HEK293 (cell line): ENCODE measurements around the gene TAF6L.
A peak's percentile ranks its signal among the peaks of the same experiment; 100 is the strongest.

Source experiments
- CTCF ChIA-PET: fragments of 350-600 bp; formaldehyde crosslinking; extraction: SDS; loops from one replicate; lab custom pipeline; 2021; ENCODE audit warnings: antibody characterized with exemption; lab: Yijun Ruan, JAX
- POLR2A ChIA-PET: fragments of 300-600 bp; formaldehyde crosslinking; extraction: SDS; loops from one replicate; lab custom pipeline; 2020; ENCODE audit warnings: antibody characterized with exemption, inconsistent platforms; lab: Yijun Ruan, JAX
- H3K27ac ChIP-seq: fragments of 200-500 bp; sonication (Bioruptor generic); 2 replicates; pipeline ENCODE4 v1.5.1; 2014; ENCODE audit warnings: low read depth, low read length, control low read depth, inconsistent platforms; ENCODE audit errors: extremely low read depth
- H3K36me3 ChIP-seq, 2 experiments: fragments of 200-500 bp in 1 of 2; sonication (Bioruptor generic) in 1 of 2; 1 replicate in 1 of 2; 2 replicates in 1 of 2; pipeline ENCODE4 v1.5.1; 2014 to 2017; ENCODE audit warnings: inconsistent platforms in 2 of 2, low read length in 2 of 2; ENCODE audit not compliant: control insufficient read depth in 2 of 2, insufficient read depth in 1 of 2
- H3K4me1 ChIP-seq: fragments of 200-500 bp; sonication (Bioruptor generic); 2 replicates; pipeline ENCODE4 v1.5.1; 2014; ENCODE audit warnings: mild to moderate bottlenecking, low read length, inconsistent platforms; ENCODE audit not compliant: control insufficient read depth, insufficient read depth
- H3K4me3 ChIP-seq: 2 replicates; pipeline ENCODE4 v1.5.1; 2011; ENCODE audit warnings: low read depth, mild to moderate bottlenecking, control low read depth, low read length, moderate library complexity
- H3K9me3 ChIP-seq: fragments of 200-500 bp; sonication (Bioruptor generic); 2 replicates; pipeline ENCODE4 v1.5.1; 2014; ENCODE audit warnings: low read depth, low read length, inconsistent platforms; ENCODE audit not compliant: control insufficient read depth, insufficient read depth
- BCL11B ChIP-seq: fragments of 450-650 bp; formaldehyde crosslinking; IDR thresholded peaks from 2 replicates; pipeline ENCODE4 v1.5.1; 2016; ENCODE audit warnings: low read depth, missing biosample characterization, missing genetic modification characterization
- HOXD13 ChIP-seq: sonication (generic); formaldehyde crosslinking; IDR thresholded peaks from 2 replicates; pipeline ENCODE4 v1.8.0; 2022; ENCODE audit warnings: missing genetic modification reagents, borderline replicate concordance
- PATZ1 ChIP-seq: fragments of 450-650 bp; formaldehyde crosslinking; IDR thresholded peaks from 2 replicates; pipeline ENCODE4 v1.5.1; 2016; ENCODE audit warnings: missing biosample characterization, missing genetic modification characterization
- SALL2 ChIP-seq: fragments of 450-650 bp; formaldehyde crosslinking; IDR thresholded peaks from 2 replicates; pipeline ENCODE4 v1.5.0; 2017; ENCODE audit warnings: missing biosample characterization, mild to moderate bottlenecking, missing genetic modification characterization, borderline replicate concordance
- YY2 ChIP-seq: fragments of 450-650 bp; formaldehyde crosslinking; IDR thresholded peaks from 2 replicates; pipeline ENCODE4 v1.5.1; 2016; ENCODE audit warnings: missing biosample characterization, missing genetic modification characterization
- ZBTB17 ChIP-seq: fragments of 450-650 bp; formaldehyde crosslinking; IDR thresholded peaks from 2 replicates; pipeline ENCODE4 v1.5.1; 2016; ENCODE audit warnings: missing biosample characterization, missing genetic modification characterization
- ZBTB20 ChIP-seq: fragments of 450-650 bp; formaldehyde crosslinking; IDR thresholded peaks from 2 replicates; pipeline ENCODE4 v1.5.1; 2016; ENCODE audit warnings: missing biosample characterization, missing genetic modification characterization
- ZBTB8A ChIP-seq: fragments of 450-650 bp; formaldehyde crosslinking; IDR thresholded peaks from 2 replicates; pipeline ENCODE4 v1.5.1; 2016; ENCODE audit warnings: missing biosample characterization, missing genetic modification characterization
- ZFP37 ChIP-seq: fragments of 450-650 bp; formaldehyde crosslinking; IDR thresholded peaks from 2 replicates; pipeline ENCODE4 v1.5.1; 2016; ENCODE audit warnings: missing biosample characterization, missing genetic modification characterization
- ZNF10 ChIP-seq: fragments of 450-650 bp; formaldehyde crosslinking; IDR thresholded peaks from 2 replicates; pipeline ENCODE4 v1.5.1; 2017; ENCODE audit warnings: missing biosample characterization, missing genetic modification characterization
- ZNF211 ChIP-seq: fragments of 450-650 bp; formaldehyde crosslinking; IDR thresholded peaks from 2 replicates; pipeline ENCODE4 v1.5.1; 2016; ENCODE audit warnings: low read depth, missing biosample characterization, missing genetic modification characterization
- ZNF292 ChIP-seq: fragments of 450-650 bp; formaldehyde crosslinking; IDR thresholded peaks from 2 replicates; pipeline ENCODE4 v1.5.1; 2016; ENCODE audit warnings: low read depth, missing biosample characterization, missing genetic modification characterization, borderline replicate concordance
- ZNF473 ChIP-seq: fragments of 450-650 bp; formaldehyde crosslinking; IDR thresholded peaks from 2 replicates; pipeline ENCODE4 v1.5.1; 2017; ENCODE audit warnings: missing biosample characterization, missing genetic modification characterization
- ZNF548 ChIP-seq: fragments of 450-650 bp; formaldehyde crosslinking; IDR thresholded peaks from 2 replicates; pipeline ENCODE4 v1.5.1; 2016; ENCODE audit warnings: missing biosample characterization, missing genetic modification characterization
- ZNF561 ChIP-seq: fragments of 450-650 bp; IDR thresholded peaks from 2 replicates; pipeline ENCODE4 v1.5.1; 2018; ENCODE audit warnings: missing biosample characterization, missing genetic modification characterization, borderline replicate concordance
- ZNF692 ChIP-seq: fragments of 450-650 bp; formaldehyde crosslinking; IDR thresholded peaks from 2 replicates; pipeline ENCODE4 v1.5.1; 2016; ENCODE audit warnings: missing biosample characterization, missing genetic modification characterization
- ZNF843 ChIP-seq: fragments of 450-650 bp; formaldehyde crosslinking; IDR thresholded peaks from 2 replicates; pipeline ENCODE4 v1.5.1; 2016; ENCODE audit warnings: missing biosample characterization, missing genetic modification characterization
- TF ChIP-seq, protein P1 (sequence below): fragments of 450-650 bp; formaldehyde crosslinking; IDR thresholded peaks from 2 replicates; pipeline ENCODE4 v1.5.1; 2016; ENCODE audit warnings: missing biosample characterization, missing genetic modification characterization
- TF ChIP-seq, protein P2 (sequence below): fragments of 450-650 bp; formaldehyde crosslinking; conservative IDR thresholded peaks from 2 replicates; pipeline ENCODE4 v1.5.1; 2016; ENCODE audit warnings: low read depth, missing biosample characterization, missing genetic modification characterization
- TF ChIP-seq, protein P3 (sequence below): fragments of 450-650 bp; formaldehyde crosslinking; IDR thresholded peaks from 2 replicates; pipeline ENCODE4 v1.5.1; 2016; ENCODE audit warnings: missing biosample characterization, missing genetic modification characterization
- TF ChIP-seq, protein P4 (sequence below): fragments of 450-650 bp; IDR thresholded peaks from 2 replicates; pipeline ENCODE4 v1.5.1; 2018; ENCODE audit warnings: missing biosample characterization, mild to moderate bottlenecking, missing genetic modification characterization

TAF6L gene

DNA sequence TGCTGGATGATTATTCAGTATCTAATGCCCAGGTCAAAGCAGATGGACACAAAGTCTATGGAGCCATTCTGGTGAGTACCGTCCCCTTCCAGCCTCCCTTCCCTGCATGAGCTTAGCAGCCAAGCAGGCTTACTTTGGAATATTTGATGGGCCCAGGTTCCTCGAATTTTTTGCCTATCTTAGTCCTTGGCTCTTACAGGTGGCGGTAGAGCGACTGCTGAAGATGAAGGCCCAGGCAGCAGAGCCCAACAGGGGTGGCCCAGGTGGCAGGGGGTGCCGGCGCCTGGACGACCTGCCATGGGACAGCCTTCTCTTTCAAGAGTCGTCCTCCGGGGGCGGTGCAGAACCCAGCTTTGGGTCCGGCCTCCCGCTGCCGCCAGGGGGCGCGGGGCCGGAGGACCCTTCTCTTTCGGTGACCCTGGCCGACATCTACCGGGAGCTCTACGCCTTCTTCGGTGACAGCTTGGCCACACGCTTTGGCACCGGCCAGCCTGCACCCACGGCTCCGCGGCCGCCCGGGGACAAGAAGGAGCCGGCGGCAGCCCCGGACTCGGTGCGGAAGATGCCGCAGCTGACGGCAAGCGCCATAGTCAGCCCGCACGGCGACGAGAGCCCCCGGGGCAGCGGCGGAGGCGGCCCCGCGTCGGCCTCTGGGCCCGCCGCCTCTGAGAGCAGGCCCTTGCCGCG, 15.3 kb downstream of the TAF6L start (continued):
- TF ChIP-seq, protein P1, sequence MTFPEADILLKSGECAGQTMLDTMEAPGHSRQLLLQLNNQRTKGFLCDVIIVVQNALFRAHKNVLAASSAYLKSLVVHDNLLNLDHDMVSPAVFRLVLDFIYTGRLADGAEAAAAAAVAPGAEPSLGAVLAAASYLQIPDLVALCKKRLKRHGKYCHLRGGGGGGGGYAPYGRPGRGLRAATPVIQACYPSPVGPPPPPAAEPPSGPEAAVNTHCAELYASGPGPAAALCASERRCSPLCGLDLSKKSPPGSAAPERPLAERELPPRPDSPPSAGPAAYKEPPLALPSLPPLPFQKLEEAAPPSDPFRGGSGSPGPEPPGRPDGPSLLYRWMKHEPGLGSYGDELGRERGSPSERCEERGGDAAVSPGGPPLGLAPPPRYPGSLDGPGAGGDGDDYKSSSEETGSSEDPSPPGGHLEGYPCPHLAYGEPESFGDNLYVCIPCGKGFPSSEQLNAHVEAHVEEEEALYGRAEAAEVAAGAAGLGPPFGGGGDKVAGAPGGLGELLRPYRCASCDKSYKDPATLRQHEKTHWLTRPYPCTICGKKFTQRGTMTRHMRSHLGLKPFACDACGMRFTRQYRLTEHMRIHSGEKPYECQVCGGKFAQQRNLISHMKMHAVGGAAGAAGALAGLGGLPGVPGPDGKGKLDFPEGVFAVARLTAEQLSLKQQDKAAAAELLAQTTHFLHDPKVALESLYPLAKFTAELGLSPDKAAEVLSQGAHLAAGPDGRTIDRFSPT (tag by site-specific recombination) = no peak
- no peak for TF ChIP-seq ZNF292 (tag by site-specific recombination)
- no peak for TF ChIP-seq SALL2
- TF ChIP-seq ZNF211 = no peak
- TF ChIP-seq ZNF473 (tag by site-specific recombination) = no peak

DNA sequence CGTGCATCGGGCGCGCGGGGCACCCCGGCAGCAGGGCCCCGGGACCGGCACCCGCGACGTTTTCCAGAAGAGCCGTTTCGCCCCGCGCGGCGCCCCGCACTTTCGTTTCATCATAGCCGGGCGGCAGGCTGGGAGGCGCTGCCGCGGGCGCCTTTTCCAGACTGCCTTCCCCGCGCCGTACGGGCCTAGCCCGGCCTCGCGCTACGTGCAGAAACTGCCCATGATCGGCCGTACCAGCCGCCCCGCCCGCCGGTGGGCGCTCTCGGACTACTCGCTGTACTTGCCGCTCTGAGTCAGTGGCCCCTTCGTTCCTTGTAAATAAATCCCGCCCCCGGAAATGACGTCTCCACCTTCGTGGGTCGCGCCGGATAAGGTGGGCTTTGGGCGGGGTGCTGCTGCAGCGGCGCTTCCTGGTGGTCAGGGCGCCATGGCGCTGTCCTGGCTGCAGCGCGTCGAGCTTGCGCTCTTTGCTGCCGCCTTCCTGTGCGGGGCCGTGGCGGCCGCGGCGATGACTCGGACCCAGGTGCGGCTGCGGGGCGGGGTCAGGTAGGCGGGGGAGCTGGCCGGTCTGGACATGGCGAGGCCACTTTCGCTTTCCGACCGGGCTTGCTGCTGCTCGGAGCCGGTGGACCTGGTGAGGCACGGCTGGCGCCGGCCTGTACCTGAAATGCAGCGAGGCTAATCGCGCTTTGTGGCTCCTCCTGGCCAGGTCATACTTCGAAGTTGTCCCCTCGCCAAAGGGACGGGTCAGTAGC, 16.0 kb downstream of the TAF6L start, which contains the start of gene TMEM179B:
Gene TMEM179B (plus strand): TSS at position 398 of the 755 bp plus-strand sequence. CDS start 30 bp downstream, at position 428.
- Histone ChIP-seq H3K4me3 (peak within 1 kb of the TSS; percentile 87), H3K9me3 (no peaks in the 10 kb centered on the region), H3K36me3 (peaks cover 0 to 46% of the 10 kb centered on the region in 2 experiments; a peak in 1 of 3 replicates), H3K4me1 (no peaks in the 10 kb centered on the region), H3K27ac (peak within 1 kb of the TSS; percentile 76)
- CTCF ChIA-PET = interaction anchor here (0.5 to 3.2 kb wide), 34 partner anchors 8 to 235 kb away, joined by 3 to 45 read pairs (median 4); partner anchors contain the start of genes HNRNPUL2, STX5, TAF6L and ZBTB3
- POLR2A ChIA-PET = interaction anchor here (0.5 to 5.6 kb wide), 37 partner anchors 10 to 373 kb away, joined by 3 to 54 read pairs (median 5); partner anchors contain the start of genes B3GAT3, C11orf98, CSKMT and EEF1G
- TF ChIP-seq, protein P2, sequence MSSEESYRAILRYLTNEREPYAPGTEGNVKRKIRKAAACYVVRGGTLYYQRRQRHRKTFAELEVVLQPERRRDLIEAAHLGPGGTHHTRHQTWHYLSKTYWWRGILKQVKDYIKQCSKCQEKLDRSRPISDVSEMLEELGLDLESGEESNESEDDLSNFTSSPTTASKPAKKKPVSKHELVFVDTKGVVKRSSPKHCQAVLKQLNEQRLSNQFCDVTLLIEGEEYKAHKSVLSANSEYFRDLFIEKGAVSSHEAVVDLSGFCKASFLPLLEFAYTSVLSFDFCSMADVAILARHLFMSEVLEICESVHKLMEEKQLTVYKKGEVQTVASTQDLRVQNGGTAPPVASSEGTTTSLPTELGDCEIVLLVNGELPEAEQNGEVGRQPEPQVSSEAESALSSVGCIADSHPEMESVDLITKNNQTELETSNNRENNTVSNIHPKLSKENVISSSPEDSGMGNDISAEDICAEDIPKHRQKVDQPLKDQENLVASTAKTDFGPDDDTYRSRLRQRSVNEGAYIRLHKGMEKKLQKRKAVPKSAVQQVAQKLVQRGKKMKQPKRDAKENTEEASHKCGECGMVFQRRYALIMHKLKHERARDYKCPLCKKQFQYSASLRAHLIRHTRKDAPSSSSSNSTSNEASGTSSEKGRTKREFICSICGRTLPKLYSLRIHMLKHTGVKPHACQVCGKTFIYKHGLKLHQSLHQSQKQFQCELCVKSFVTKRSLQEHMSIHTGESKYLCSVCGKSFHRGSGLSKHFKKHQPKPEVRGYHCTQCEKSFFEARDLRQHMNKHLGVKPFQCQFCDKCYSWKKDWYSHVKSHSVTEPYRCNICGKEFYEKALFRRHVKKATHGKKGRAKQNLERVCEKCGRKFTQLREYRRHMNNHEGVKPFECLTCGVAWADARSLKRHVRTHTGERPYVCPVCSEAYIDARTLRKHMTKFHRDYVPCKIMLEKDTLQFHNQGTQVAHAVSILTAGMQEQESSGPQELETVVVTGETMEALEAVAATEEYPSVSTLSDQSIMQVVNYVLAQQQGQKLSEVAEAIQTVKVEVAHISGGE (tag by site-specific recombination) = peak; percentile 85
- TF ChIP-seq ZBTB20 = peak; percentile 66
- TF ChIP-seq YY2 (tag by site-specific recombination) = peak; percentile 84
- TF ChIP-seq ZNF692 (tag by site-specific recombination) = 0 out of 2 replicates have a peak, but pooled peaks have one; percentile 14
- TF ChIP-seq HOXD13 (CRISPR knock-in tag) = no peak
- peak; percentile 76 for TF ChIP-seq ZBTB17 (tag by site-specific recombination)
- TF ChIP-seq, protein P3, sequence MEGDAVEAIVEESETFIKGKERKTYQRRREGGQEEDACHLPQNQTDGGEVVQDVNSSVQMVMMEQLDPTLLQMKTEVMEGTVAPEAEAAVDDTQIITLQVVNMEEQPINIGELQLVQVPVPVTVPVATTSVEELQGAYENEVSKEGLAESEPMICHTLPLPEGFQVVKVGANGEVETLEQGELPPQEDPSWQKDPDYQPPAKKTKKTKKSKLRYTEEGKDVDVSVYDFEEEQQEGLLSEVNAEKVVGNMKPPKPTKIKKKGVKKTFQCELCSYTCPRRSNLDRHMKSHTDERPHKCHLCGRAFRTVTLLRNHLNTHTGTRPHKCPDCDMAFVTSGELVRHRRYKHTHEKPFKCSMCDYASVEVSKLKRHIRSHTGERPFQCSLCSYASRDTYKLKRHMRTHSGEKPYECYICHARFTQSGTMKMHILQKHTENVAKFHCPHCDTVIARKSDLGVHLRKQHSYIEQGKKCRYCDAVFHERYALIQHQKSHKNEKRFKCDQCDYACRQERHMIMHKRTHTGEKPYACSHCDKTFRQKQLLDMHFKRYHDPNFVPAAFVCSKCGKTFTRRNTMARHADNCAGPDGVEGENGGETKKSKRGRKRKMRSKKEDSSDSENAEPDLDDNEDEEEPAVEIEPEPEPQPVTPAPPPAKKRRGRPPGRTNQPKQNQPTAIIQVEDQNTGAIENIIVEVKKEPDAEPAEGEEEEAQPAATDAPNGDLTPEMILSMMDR = peak; percentile 97
- peak; percentile 80 for TF ChIP-seq PATZ1
- TF ChIP-seq ZFP37 (tag by site-specific recombination) = peak; percentile 88
- peak; percentile 33; the same call in 1 of the 2 replicates for TF ChIP-seq ZNF843 (tag by site-specific recombination)
- TF ChIP-seq ZNF10 (tag by site-specific recombination) = no peak
- peak; percentile 87 for TF ChIP-seq ZBTB8A (tag by site-specific recombination)
- TF ChIP-seq ZNF548 (tag by site-specific recombination) = no peak
- TF ChIP-seq ZNF561 (tag by site-specific recombination) = peak; percentile 89
- TF ChIP-seq BCL11B (tag by site-specific recombination) = peak; percentile 42; the same call in 1 of the 2 replicates
- TF ChIP-seq, protein P4, sequence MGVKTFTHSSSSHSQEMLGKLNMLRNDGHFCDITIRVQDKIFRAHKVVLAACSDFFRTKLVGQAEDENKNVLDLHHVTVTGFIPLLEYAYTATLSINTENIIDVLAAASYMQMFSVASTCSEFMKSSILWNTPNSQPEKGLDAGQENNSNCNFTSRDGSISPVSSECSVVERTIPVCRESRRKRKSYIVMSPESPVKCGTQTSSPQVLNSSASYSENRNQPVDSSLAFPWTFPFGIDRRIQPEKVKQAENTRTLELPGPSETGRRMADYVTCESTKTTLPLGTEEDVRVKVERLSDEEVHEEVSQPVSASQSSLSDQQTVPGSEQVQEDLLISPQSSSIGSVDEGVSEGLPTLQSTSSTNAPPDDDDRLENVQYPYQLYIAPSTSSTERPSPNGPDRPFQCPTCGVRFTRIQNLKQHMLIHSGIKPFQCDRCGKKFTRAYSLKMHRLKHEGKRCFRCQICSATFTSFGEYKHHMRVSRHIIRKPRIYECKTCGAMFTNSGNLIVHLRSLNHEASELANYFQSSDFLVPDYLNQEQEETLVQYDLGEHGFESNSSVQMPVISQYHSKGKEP (tag by site-specific recombination) = peak; percentile 23; the same call in 1 of the 2 replicates
